Measurements from ENCODE around the gene FBXO21. TPM values are rescaled to one million over a fixed set of nuclear protein-coding genes. Genes with fewer than 3 reads are reported as not detected.
"Not testable (repeated sequence)": the region's sequence is repeated elsewhere in the genome, so short reads cannot be mapped to it uniquely, and the experiment has no call there.

Gene FBXO21
- polyA plus RNA-seq, 4 donors, result 60.4 to 66.3 (median 64.4) TPM

DNA sequence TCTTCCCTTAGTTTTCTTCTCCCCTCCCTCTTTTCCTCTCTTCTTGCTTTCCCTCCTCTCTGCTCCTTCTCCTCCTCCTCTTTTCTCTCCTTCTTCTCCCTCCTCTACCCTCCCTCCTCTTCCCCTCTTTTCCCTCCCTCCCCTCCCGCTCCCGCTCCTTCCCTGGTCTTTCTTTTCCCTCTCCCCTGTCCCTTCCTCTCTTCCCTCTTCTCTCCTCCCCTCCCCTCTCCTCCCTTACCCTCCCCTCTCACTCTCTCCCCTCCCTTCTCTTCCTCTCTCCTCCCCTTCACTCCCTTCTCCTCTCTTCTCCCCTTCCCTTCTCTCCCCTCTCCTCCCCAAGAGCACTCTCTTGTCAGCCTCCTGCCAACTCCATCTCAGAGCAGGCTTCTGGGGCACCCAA lies 17.4 kb upstream of the FBXO21 start:
- DNase-seq (ENCODE audit: low read depth in 4 of 4, low spot score in 3 of 4), result no peak

DNA sequence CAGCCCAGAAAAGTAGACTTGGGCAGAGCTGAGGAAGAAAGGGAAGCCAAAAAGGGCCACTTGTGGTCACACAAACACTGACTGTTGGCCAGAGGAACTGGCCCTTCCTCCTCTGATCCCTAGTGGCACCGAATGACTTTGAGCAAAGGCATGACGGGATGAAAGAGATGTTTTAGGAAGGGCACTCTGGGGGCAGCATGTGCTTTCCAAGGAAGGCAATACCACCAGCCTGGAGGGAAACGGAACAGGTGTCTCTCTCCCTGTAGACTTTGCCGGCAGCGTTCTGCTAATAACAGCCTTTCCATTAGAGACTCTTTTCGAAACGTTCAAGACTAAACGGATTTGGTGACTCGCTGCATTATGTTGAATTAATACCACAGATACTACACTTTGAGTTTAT lies 12.3 kb upstream of the FBXO21 start:
- no peak for DNase-seq (ENCODE audit: low read depth in 4 of 4, low spot score in 3 of 4)

DNA sequence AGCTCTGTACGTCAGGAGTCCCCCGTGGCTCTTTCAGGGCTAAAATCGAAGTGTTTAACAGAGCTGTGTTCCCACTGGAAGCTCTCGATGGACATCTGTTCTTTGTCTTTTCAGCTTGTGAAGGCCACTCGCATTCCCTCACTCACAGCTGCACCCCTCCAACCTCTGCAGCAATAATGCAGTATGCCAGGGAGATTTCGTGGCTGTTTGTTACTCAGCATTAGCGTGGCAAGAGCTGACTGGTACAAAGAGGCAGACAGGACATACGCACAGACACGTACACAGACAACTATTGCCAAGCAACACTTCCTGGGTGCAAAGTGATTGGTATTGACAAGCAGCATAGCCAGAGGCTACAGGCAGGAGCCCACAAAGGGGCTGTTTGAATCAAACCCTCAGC lies 11.8 kb upstream of the FBXO21 start:
- DNase-seq (ENCODE audit: low read depth in 4 of 4, low spot score in 3 of 4), result no peak

DNA sequence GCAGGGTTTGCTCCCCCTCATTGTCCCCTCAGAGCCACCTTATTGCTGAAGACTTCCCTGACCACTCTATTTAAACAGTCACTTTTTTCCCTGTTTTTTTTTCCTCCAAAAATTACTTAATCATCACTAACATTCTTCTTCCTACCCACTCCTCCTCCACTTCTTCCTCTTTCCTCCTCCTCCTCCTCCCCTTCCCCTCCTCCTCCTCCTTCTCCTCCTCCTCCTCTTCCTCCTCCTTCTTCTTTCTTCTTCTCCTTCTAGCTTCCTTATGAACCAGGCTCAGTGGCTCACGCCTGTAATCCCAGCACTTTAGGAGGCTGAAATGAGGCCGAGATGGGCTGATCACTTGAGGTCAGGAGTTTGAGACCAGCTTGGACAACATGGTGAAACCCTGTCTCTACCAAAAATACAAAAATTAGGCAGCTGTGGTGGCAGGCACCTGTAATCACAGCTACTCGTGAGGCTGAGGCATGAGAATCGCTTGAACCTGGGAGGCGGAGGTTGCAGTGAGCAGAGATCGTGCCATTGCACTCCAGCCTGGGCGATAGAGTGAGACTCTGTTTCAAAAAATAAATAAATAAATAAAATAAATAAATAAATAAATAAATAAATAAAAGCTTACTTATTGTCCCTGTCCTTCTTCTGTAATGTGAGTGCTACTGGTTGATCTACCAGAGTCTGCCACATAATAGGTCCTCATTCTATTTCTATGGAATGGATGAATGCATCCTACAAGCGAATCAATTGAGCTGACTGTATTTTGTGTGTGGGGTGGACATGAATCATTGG lies 9.9 kb upstream of the FBXO21 start:
- DNase-seq (ENCODE audit: low read depth in 4 of 4, low spot score in 3 of 4), result not testable (repeated sequence)

DNA sequence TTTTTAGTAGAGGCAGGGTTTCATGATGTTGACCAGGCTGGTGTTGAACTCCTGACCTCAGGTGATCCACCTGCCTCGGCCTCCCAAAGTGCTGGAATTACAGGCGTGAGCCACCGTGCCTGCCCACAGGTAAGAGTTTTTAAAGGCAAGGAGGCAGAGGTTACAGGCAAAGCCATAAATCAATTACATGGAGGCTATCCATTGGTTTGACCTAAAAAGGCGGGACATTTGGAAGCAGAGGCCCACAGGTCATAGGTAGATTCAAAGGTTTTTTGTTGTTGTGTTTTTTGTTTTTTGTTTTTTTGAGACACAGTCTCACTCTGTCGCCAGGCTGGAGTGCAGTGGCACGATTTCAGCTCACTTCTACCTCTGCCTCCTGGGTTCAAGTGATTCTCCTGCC lies 6.1 kb upstream of the FBXO21 start:
- not testable (repeated sequence) for DNase-seq (ENCODE audit: low read depth in 4 of 4, low spot score in 3 of 4)

DNA sequence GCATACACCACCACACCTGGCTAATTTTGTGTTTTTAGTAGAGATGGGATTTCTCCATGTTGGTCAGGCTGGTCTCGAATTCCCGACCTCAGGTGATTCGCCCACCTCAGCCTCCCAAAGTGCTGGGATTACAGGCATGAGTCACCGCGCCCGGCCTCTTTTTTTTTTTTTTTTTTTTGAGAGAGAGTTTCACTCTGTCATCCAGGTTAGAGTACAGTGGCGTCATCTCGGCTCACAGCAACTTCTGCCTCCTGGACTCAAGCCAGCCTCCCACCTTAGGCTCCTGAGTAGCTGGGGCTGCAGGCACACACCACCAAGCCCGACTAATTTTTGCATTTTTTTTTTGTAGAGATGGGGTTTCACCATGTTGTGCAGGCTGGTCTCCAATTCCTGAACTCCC lies 4.8 kb upstream of the FBXO21 start:
- not testable (repeated sequence) for DNase-seq (ENCODE audit: low read depth in 4 of 4, low spot score in 3 of 4)

DNA sequence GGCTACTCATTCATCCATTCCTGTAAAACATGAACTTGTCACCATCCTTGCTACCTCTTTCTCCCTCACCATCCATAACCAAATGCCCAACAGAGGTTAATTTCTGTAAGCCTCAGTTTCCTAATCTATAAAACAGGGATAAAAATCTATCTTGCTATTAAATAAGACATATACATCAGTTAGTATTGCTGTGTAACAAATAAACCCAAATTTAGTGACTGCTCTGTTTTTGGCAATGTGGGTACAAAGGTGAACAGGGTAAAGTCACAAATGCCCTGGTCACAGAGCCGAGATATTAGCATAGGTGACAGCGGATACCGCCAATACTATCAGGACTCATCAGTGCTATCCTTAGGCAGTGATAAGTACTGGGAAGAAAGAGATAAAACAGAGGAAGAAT lies 3.6 kb upstream of the FBXO21 start:
- no peak for DNase-seq (ENCODE audit: low read depth in 4 of 4, low spot score in 3 of 4)

GRCh38 chr12:117192581-117192980 lies 2.3 kb upstream of the FBXO21 start:
- DNase-seq (ENCODE audit: low read depth in 4 of 4, low spot score in 3 of 4), result not testable (repeated sequence)

DNA sequence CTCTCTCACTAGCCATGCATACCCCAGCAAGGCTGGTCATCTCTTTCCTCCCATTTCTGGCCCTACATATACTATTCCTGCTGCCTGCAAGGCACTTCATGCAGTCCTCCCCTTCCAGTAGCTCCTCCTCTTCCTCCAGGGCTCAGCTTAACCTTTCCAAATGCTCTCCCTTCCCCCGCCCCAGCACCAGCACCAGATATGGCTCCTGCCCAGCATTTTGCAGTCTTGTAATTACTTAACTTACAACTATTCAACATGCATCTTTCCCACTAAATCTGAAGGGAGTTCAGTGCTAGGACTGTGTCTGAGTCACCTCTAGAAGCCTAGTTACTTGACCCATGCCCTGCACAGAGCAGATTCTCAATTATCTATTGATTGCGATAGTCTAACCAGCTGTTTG lies 1.8 kb upstream of the FBXO21 start:
- DNase-seq (ENCODE audit: low read depth in 4 of 4, low spot score in 3 of 4), result no peak

DNA sequence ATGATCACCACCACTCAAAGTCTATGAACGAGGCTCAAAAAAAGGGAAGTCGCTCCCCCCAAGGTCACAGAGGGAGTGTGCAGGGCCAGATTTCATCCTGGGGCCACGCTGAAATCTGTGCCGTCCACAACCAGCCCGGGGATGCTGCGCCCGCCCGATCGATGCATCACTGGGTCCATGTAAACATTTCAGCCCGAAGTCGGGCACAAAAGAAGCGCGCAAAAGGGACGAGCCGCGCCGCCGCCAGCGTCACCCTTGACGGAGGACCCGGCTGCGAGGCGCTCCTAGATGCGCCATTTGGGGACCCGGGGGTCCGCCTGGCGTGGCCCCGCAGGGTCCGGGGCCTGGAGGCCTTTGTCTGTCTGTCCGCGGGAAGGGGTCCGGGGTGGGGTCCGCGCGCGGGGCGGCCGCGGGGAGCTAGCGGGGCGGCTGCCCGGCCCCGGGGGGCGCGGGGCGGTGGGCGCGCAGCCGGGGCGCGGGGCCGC lies 503 bp downstream of the FBXO21 start:
- peak in 2 of 4 donors; percentile 18 to 28 for DNase-seq (ENCODE audit: low read depth in 4 of 4, low spot score in 3 of 4)

DNA sequence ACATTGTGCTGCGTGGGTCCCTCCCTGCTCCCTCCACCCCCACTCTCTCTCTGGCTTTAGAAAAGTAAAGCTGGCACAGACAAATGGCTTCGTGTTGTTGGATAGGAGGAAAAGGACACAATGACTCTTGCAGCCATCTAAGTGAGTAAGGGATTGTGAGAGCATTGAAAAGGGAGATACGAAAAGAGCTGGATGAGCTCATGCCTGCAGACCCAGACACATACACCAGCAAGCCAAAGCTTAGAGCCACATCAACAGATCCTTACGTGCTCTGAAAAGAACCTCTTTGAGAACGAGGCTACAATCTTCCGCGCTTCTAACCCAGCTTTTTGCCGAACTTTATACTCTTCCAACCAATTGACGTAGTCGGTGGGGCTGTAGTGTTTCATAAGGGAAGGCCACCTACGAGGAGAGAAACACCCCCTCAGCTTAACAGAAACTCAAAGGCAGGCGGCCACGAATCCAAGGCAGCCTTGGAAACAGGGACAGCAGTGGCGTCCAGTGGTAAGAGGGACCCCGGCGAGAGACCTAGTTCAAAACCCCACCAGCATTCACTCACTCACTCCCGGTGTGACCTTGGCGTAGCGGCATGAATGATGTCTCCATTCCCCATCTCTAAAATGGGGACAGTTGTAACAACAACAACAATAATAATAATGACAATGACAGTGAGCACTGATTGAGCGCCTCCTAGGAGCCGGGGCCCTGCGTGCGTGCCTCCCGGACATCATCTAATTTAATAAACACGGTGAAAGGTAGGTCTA lies 1.1 kb downstream of the FBXO21 start:
- peak in 2 of 4 donors; percentile 18 to 23 for DNase-seq (ENCODE audit: low read depth in 4 of 4, low spot score in 3 of 4)

- no peak for DNase-seq (ENCODE audit: low read depth in 4 of 4, low spot score in 3 of 4)
Observed at GRCh38 chr12:117188121-117188665, 2.1 kb downstream of the FBXO21 start.

DNA sequence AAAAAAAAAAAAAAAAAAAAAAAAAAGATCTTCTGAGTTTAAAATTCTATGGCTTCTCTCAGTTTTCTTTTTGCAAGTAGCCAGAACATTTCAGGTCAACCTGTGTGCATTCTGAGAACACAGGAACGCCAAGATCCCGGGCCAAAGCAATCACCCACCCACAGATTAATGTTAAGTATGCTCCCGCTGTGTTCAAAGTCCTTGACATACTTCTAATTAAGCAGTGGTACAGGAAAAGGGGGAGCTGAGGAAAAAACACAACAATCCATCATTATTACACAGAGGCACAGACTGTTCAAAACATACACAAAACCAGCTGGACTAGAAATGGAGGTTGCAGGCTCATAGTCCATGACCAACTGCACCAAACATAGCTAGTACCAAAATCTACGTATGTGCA lies 2.8 kb downstream of the FBXO21 start:
- peak in 1 of 4 donors; percentile 11 for DNase-seq (ENCODE audit: low read depth in 4 of 4, low spot score in 3 of 4)

GRCh38 chr12:117182866-117183265 lies 7.4 kb downstream of the FBXO21 start:
- no peak for DNase-seq (ENCODE audit: low read depth in 4 of 4, low spot score in 3 of 4)

DNA sequence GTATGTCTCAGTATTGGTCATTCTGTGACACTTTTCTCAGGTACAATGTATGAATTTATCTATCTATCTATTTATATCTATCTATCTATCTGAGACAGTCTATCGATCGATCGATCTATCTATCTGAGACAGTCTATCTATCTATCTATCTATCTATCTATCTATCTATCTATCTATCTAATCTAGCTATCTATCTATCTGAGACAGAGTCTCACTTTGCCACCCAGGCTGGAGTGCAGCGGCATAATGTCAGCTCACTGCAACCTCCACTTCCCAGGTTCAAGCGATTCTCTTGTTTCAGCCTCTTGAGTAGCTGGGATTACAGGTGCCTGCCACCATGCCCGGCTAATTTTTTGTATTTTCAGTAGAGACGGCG lies 8.8 kb downstream of the FBXO21 start:
- DNase-seq (ENCODE audit: low read depth in 4 of 4, low spot score in 3 of 4), result not testable (repeated sequence)

DNA sequence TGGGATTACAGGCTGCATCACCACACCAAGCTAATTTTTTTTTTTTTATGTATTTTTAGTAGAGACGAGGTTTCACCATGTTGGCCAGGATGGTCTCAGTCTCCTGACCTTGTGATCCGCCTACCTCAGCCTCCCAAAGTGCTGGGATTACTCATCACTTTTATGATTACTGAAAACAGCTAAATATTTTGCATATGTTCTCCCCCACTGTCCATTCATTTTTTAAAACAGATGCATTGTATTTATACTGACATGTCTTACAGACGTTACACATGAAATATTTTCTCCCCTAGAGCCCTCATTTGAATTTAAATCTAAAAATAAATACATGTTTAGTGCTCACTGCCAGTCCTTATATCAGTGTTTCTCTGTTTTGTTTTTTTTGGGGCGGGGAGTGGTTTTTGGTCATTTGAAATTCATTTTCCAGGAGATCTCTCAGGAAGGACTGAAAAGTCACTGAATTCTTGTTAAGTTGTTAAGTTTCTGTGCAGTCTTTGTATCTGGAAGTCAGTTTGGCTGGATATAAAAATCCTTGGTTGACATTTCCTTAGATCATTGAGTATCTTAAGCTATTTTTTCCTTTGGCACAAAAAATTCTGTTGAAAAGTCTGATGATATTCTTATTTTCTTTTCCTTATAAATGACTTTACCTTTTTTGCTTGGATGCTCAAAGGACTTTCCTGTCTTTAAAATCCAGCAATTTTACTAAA lies 9.4 kb downstream of the FBXO21 start:
- DNase-seq (ENCODE audit: low read depth in 4 of 4, low spot score in 3 of 4), result no peak

- DNase-seq (ENCODE audit: low read depth in 4 of 4, low spot score in 3 of 4), result no peak
Observed at GRCh38 chr12:117178745-117179144, 11.5 kb downstream of the FBXO21 start.

DNA sequence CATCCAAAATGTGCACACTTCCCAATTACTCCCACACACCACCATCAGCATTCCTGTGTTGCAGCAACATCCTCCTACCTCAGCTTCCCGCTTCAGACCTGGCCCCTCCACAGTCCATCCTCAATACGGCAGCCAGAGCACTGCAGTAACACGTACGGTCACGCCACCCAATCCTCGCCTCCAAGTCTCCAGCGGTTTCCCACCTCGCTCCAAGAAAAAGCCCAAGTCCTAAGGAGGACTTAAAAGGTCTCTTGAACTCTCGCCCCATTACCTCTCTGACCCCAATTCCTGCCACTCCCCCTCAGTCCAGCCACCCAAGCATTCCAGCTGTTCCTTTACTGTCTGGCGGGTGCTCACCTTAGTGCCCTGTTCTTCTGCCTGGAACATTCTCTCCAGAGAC lies 12.0 kb downstream of the FBXO21 start:
- no peak for DNase-seq (ENCODE audit: low read depth in 4 of 4, low spot score in 3 of 4)

DNA sequence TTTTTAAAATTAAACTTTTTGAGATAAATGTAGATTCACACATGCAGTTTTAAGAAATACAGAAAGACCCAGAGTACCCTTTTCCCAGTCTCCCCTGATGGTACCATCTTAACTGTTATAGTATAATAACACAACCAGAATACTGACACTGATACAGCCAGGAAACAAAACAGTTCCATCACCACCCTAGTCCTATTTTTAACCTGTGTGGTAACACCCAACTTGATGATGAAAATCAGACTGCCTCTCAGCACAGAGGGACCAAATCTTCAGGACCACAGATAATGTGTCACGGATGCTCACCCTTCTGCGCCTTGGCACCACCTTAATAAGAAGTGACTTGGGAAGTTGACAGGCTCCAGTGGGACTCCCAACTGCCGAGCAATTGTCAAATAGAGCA lies 18.1 kb downstream of the FBXO21 start:
- no peak for DNase-seq (ENCODE audit: low read depth in 4 of 4, low spot score in 3 of 4)

DNA sequence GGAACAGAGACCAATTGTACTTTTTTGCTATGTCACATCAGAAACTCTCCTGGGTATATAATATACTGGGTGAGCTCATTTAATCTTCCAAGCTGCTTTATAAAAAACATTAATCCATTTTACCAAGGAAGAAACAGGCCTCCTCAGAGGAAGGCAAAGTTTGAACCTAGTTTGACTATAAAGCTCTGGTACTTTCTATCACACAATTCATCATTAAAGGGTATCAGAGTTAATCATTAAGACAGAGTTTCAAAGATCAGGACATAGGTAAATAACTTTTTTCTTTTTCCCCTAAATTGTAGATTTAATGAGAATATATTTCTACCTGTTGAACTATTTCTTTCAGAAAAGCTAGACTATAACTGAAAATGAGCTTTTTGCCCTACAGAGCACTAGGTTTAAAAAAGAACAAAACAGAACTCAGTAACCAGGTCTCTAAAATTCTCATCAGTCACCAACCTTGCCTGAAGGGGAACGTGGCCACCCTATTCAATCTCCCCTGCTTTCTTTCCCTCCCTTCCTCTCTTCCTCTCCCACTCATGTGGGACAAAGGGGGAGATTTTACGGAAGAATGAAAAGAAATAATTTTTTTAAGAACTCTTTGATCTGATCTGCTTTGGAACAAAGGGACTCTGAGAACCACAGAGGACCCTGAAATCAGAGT lies 18.6 kb downstream of the FBXO21 start:
- no peak for DNase-seq (ENCODE audit: low read depth in 4 of 4, low spot score in 3 of 4)
